Hypothalamus (tissue), 51 donors: ENCODE data around the gene PLAC1.

ENCODE experiments used
- DNase-seq, 51 donors: peaks; one replicate each; lab custom pipeline; 2025; lab: John Stamatoyannopoulos, UW

The PLAC1 gene

DNA sequence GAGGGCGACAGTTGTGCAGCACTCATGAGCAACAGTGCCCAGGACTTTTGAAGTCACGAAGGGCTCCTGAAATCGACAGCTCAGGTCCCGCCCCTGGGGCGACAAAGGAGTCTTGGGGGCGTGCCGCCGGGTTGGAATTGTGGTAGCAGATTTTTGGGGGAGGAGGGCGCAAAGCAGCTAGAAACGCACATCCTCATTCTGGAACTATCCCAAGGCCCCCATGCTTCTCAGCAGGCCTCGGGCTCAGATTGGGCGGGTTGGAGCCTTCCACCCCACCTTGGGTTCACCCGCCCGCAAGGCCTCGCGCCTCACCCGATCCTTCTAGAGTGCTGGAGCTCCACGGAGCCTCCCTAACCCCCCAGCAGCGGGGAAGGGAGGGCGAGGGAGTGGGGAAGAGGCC lies 112.8 kb downstream of the PLAC1 start:
- DNase-seq: no peak

DNA sequence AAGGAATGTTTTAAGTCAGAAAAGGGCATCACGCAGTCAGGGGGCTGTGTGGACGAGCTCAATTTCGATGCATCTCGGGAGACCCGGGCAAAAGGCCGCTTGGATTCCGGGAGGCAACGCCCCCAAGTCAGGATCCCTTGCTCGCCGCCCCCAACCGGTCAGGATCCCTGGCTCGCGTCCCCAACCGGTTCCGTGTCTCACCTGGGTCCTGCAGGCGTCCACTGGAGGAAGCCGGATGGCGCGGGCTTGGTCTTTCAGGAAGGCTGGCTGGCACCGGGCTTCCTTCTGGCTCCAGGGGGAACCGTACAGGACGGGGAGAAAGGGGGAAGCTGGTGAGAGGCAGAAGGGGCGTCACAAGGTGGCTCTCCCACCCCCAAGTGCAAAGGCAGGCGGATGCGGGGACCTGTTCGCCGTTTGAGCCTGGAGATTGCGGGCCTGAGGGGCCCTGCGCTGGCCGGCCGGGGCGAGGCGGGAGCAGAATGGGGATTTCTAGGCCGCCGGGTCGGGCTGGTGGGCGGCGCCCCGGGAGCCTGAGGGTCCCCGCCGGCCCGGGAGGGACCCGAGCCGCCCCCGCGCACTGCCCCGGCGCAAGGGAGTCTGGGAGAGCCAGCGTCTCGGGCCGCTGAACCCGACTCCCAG lies 113.6 kb downstream of the PLAC1 start:
- DNase-seq: no peak

DNA sequence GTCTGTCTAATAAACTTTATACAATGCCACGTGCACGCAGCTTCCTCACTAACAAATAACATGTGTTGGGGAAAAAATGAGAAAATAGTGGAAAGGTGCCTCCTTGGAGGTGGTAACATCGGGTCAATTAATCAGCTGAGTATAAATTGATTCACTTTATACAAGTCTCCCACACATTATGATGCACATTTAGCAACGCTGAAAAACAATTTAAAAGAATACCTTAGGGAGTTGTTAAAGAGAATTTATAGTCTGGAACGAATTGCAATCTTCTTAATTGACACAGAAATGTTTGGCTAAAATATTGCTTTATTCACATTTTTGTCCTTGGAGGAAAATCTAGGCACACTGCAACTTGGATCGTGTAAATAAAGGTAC lies 114.1 kb downstream of the PLAC1 start:
- DNase-seq: no peak

DNA sequence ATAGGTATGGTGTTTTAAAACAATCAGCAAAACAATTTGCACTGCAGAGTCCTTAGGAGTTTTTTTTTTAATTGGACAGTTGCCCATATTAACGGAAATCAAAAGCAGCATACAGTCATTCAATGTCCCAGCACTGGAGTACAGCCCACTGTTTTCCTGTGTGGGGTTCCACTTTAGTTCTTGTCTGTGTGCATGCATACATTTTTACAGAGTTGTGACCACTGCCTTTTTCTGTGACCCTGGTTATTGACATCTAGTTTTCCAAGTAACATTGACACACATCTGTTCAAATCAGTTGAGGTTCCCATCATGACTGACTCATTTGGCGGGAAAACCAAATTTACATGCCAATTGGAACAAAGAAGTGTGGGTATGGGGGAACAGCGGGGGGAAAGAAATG lies 115.0 kb downstream of the PLAC1 start:
- no peak for DNase-seq

GRCh38 chrX:134542485-134542884 lies 115.8 kb downstream of the PLAC1 start:
- no peak for DNase-seq

DNA sequence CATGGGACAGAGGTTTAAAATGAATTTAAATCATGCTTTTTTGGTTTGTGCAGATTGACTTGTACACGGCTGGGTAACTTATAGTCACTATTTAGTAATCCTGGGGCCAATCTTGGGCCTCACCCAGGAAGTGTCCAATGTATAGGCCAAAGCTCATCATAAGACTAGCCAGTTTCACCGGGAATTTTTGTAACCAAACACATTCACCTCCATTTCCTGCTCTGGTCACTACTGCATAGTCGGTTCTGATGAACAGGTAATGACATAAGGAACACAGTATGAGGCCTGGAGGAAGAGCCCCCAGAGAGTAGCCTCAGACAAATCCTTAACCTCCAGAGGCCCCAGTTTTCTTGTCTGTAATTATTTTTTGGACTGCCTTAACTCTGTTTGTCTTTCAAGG lies 116.4 kb downstream of the PLAC1 start:
- DNase-seq: no peak

DNA sequence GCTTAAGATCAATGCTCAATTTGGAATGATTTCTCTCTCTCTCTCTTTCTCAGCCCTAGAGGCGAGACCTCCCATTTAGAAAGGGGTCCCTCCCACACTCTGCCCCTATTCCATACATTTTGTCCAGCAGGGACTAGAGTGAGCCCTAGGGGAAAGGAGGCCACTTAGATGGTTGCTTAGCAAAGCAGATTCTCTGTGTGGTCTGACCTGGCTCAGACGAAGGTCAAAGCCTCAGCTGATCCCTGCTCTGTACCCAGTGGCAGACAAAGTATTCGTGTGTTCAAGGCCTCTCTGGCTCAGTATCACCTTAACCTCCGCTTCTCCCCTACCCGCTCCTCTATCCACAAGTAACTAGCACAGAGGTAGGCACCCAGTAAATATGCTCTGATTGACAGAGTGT lies 120.0 kb downstream of the PLAC1 start:
- no peak for DNase-seq

GRCh38 chrX:134537179-134537955 lies 120.9 kb downstream of the PLAC1 start:
- no peak for DNase-seq

GRCh38 chrX:134533952-134534351 lies 124.3 kb downstream of the PLAC1 start:
- no peak for DNase-seq

DNA sequence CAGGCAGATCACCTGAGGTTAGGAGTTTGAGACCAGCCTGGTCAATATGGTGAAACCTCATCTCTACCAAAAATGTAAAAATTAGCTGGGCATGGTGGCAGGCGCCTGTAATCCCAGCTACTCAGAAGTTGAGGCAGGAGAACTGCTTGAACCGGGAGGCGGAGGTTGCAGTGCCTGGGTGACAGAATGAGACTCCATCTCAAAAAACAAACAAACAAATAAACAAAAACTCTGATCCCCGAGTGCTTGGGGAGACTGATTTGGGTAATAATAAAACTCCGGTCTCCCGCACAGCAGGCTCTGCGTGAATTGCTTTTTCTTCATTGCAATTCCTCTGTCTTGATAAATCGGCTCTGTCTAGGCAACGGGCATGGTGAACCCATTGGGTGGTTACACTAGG lies 124.9 kb downstream of the PLAC1 start:
- no peak for DNase-seq

- DNase-seq: no peak
Measured at GRCh38 chrX:134530845-134531244, 127.4 kb downstream of the PLAC1 start.

- DNase-seq: no peak
Measured at GRCh38 chrX:134529481-134529880, 128.8 kb downstream of the PLAC1 start.

GRCh38 chrX:134528960-134529359 lies 129.3 kb downstream of the PLAC1 start:
- DNase-seq: no peak

- DNase-seq: no peak
Measured at GRCh38 chrX:134526399-134526798, 131.9 kb downstream of the PLAC1 start.

DNA sequence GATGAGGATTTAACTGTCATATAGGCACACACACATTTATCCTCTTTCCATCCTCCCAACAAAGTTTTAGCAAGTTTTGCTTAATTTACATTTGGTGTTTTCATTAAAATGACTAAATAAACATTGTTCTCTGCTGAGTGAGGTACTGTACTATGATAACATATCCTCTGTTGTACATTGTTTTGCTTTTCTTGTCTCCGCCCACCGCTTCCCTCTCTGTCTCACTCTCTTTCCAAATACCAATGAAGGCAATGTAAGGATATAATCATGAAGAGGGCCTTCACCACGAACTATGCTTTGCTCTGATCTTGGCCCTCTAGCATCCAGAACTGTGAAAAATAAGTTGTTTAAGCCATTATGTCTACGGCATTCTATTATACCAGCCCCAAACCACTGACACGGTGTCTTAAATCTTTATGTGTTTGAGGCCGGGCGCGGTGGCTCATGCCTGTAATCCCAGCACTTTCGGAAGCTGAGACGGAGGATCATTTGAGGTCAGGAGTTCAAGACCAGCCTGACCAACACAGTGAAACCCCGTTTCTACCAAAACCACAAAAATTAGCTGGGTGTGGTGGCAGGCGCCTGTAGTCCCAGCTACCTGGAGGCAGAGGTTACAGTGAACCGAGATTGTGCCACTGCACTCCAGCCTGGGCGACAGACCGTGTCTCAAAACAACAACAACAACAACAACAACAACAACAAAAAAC lies 133.0 kb downstream of the PLAC1 start:
- DNase-seq: no peak

- no peak for DNase-seq
Measured at GRCh38 chrX:134524181-134524580, 134.1 kb downstream of the PLAC1 start.

GRCh38 chrX:134520860-134521390 lies 137.3 kb downstream of the PLAC1 start:
- DNase-seq: no peak
